Uterus (tissue), 4 donors: ENCODE data around the gene KYNU. TPM values are rescaled to one million over a fixed set of nuclear protein-coding genes. Genes with fewer than 3 reads are reported as not detected.

Experiments used
- DNase-seq, 2 donors: peaks; one replicate each; pipeline ENCODE4 v3.0.0-alpha.2; 2019 to 2020
- H3K27ac ChIP-seq, 2 donors: fragments of 200-600 bp; sonication (generic); 1 replicate in 1 of 2; 2 replicates in 1 of 2; pipeline ENCODE4 v1.5.1; 2016 to 2018
- H3K27me3 ChIP-seq, 2 donors: fragments of 200-600 bp; sonication (generic); one replicate each; pipeline ENCODE4 v1.5.1; 2018 to 2019; ENCODE audit warnings: control low read depth in 1 of 2
- H3K36me3 ChIP-seq, 2 donors: fragments of 200-600 bp; sonication (generic); one replicate each; pipeline ENCODE4 v1.5.1; 2019; ENCODE audit warnings: control low read depth in 1 of 2
- H3K4me1 ChIP-seq, 2 donors: fragments of 200-600 bp; sonication (generic); one replicate each; pipeline ENCODE4 v1.5.1; 2018 to 2019; ENCODE audit warnings: control low read depth in 1 of 2
- H3K4me3 ChIP-seq, 2 donors: fragments of 200-600 bp; sonication (generic); 1 replicate in 1 of 2; 2 replicates in 1 of 2; pipeline ENCODE4 v1.5.1; 2018 to 2019; ENCODE audit warnings: mild to moderate bottlenecking in 1 of 2
- H3K9me3 ChIP-seq, 2 donors: fragments of 200-600 bp; sonication (generic); one replicate each; pipeline ENCODE4 v1.5.1; 2019; ENCODE audit warnings: control low read depth in 1 of 2
- CTCF ChIP-seq, 4 experiments: fragments of 200-600 bp in 2 of 4; fragments of 450-650 bp in 2 of 4; sonication (generic) in 2 of 4; IDR thresholded peaks; one replicate each; pipeline ENCODE4 v1.5.1; 2016 to 2019; ENCODE audit warnings: antibody characterized with exemption in 4 of 4, mild to moderate bottlenecking in 2 of 4, moderate library complexity in 1 of 4
- POLR2A ChIP-seq, 2 donors: fragments of 450-650 bp; IDR thresholded peaks; one replicate each; pipeline ENCODE4 v1.6.1; 2016; ENCODE audit warnings: antibody characterized with exemption in 2 of 2, mild to moderate bottlenecking in 1 of 2, moderate library complexity in 1 of 2
- intact Hi-C: fragments of 100-400 bp; cut with DNase I; formaldehyde crosslinking; loops from one replicate; pipeline ENCODE4 v1.15.1; 2023; ENCODE audit warnings: low total_unique reads
- total RNA-seq, 4 donors: library from RNA; depleted of rRNA in 3 of 4; stranded (reverse); fragments of >200 nt in 3 of 4; gene quantifications; one replicate each; pipeline versions ENCODE4 v1.1.0 to v1.2.4, GENCODE V29; 2014 to 2023
- donor health status: DM: yes; HTN: yes; CAD: no.

Gene KYNU
- total RNA-seq, 4 donors from 2014 or later, result 1.9 to 5.3 (median 2.1) TPM; not detected in 1

DNA sequence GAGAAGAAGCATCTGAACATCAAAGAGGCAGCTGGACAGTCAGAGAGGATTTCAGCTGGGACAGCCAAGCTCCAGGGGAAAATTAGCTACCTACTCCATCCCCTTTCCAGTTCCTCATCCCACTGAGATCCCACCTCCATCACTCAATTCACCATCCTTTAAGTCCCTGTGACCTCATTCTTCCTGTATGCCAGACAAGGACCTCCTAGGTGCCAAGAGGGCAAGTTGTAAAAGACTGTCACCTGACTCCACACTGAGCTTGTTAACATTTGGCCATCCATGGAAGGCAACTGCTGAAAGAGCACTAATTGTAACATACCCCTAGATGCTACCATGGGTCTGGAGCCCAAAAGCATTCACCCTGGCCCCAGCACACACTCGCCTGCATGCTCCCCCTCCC is 97.8 kb downstream of the KYNU start:
- Histone ChIP-seq H3K36me3 (no peaks in the 10 kb centered on the region), H3K27me3 (no peaks in the 10 kb centered on the region), H3K9me3 (no peaks in the 10 kb centered on the region), H3K4me1 (no peaks in the 10 kb centered on the region), H3K4me3 (no peak overlapping the region), H3K27ac (no peak overlapping the region)
- intact Hi-C loops, result no loop called here
- DNase-seq, result no peak
- TF ChIP-seq CTCF (IDR thresholded peaks at IDR 0.05) (no peak), POLR2A (IDR thresholded peaks at IDR 0.05) (no peak)

DNA sequence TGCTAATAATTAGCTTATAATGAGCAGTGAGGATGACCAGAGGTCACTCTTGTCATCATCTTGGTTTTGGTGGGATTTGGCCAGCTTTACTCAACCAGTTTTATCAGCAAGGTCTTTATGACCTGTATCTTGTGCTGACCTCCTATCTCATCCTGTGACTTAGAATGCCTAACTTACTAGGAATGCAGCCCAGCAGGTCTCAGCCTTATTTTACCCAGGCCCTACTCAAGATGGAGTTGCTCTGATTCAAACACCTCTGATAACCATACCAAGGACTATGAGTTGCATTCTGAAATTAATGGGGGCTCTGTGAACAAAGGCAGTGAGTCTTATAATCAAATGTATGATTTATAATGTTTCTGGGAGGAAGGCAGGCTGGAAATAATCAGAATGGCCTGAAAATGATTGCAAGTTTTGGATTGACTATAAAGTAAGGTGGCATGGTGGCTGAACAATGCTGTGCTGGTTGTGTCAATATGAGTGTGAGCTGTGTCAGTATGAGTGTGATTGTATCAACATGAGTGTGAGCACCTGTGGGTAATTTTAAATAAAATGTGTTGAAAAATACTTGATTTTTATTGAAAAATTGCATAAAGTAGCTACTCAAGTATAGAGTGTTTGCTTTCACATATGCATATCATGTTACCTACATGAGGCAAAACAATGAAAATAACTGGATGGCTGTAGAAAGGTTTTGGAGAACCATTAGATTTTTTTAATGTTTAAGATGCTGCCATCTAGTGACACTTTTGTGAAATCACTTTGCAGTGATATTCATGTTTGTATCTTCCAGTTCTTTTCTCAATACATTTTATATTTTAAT is 103.0 kb downstream of the KYNU start:
- no peak for DNase-seq
- no peaks in the 10 kb centered on the region for H3K36me3 ChIP-seq
- peak in 1 of 4 experiments; percentile 34 for TF ChIP-seq CTCF (IDR thresholded peaks at IDR 0.05)
- no peak for TF ChIP-seq POLR2A (IDR thresholded peaks at IDR 0.05)

DNA sequence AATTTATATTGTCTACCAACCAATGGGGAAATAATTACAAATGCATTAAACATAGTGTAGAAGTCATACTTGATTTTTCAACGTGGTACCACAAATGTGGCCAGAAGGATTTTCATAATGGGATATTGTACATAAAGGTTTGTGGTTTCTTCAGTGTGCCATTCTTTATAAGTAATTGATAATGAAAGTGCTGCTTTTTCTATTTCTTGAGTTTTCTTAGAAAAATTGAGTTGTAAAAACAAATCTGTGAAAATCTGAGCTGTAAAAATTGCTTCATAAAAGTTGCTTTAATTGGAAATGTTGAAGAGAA is 103.6 kb downstream of the KYNU start:
- Histone ChIP-seq H3K9me3 (no peaks in the 10 kb centered on the region), H3K27ac (no peak overlapping the region), H3K4me3 (no peak overlapping the region), H3K4me1 (no peaks in the 10 kb centered on the region), H3K27me3 (no peaks in the 10 kb centered on the region), H3K36me3 (no peaks in the 10 kb centered on the region)
- no peak for DNase-seq
- intact Hi-C loops, result no loop called here
- no peak for TF ChIP-seq POLR2A (IDR thresholded peaks at IDR 0.05)
- TF ChIP-seq CTCF (IDR thresholded peaks at IDR 0.05), result no peak

More for the DNA sequence above, 103.0 kb downstream of the KYNU start:
- Histone ChIP-seq H3K4me3 (no peak overlapping the region), H3K9me3 (no peaks in the 10 kb centered on the region), H3K4me1 (no peaks in the 10 kb centered on the region), H3K27ac (no peak overlapping the region), H3K27me3 (no peaks in the 10 kb centered on the region)
- intact Hi-C loops, result no loop called here

DNA sequence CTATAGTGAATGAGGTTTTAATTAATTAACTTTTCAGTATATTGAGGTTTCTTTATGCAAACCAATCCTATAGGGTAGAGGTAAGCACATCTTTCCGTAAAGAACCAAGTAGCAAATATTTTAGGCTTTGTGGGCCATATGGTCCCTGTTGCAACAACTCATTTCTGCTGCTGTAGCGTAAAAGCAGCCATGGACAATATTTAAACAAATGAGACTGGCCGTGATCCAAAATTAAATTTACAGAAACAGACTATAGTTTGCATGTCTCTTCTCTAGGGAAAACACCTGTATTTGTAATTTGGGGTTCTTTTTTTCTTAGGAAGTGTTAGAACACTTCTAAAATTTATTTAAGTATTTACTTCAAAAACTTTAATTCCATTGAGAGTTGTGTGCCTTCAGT is 104.3 kb downstream of the KYNU start:
- intact Hi-C loops, result no loop called here
- TF ChIP-seq CTCF (IDR thresholded peaks at IDR 0.05) (no peak), POLR2A (IDR thresholded peaks at IDR 0.05) (no peak)
- Histone ChIP-seq H3K27me3 (no peaks in the 10 kb centered on the region), H3K36me3 (peaks cover 0 to 4% of the 10 kb centered on the region in 2 donors), H3K4me3 (no peak overlapping the region), H3K27ac (no peak overlapping the region), H3K4me1 (no peaks in the 10 kb centered on the region), H3K9me3 (no peaks in the 10 kb centered on the region)
- DNase-seq, result no peak

- DNase-seq, result no peak
- Histone ChIP-seq H3K9me3 (no peaks in the 10 kb centered on the region), H3K27ac (no peak overlapping the region), H3K4me1 (no peaks in the 10 kb centered on the region), H3K27me3 (no peaks in the 10 kb centered on the region), H3K4me3 (no peak overlapping the region), H3K36me3 (peaks cover 0 to 4% of the 10 kb centered on the region in 2 donors)
- intact Hi-C loops, result no loop called here
- TF ChIP-seq POLR2A (IDR thresholded peaks at IDR 0.05) (no peak), CTCF (IDR thresholded peaks at IDR 0.05) (no peak)
Observed at GRCh38 chr2:142983174-142983573, 105.7 kb downstream of the KYNU start.
